HT-29 (cell line): ENCODE measurements around the gene MMEL1. TPM values are rescaled to one million over a fixed set of nuclear protein-coding genes. Genes with fewer than 3 reads are reported as not detected.
"Not testable (repeated sequence)": the region's sequence is repeated elsewhere in the genome, so short reads cannot be mapped to it uniquely, and the experiment has no call there.

Source experiments
- DNase-seq: peaks from one replicate; pipeline ENCODE4 v3.0.0-alpha.2; 2015; ENCODE audit warnings: low spot score
- total RNA-seq: library from RNA; depleted of rRNA; stranded (reverse); fragments of >200 nt; shearing (Covaris generic); gene quantifications from 2 replicates; pipeline ENCODE4 v1.2.3, GENCODE V29; 2014

Gene MMEL1
- total RNA-seq, 1 experiment from 2014 or later = 21.3 TPM

- no peak for DNase-seq
Observed at GRCh38 chr1:2591581-2592261, 41.1 kb downstream of the MMEL1 start.

GRCh38 chr1:2591233-2591580 is 41.6 kb downstream of the MMEL1 start:
- DNase-seq = no peak

- no peak for DNase-seq
Observed at GRCh38 chr1:2590233-2591141, 42.3 kb downstream of the MMEL1 start.

- DNase-seq = no peak
Observed at GRCh38 chr1:2589431-2590232, 43.2 kb downstream of the MMEL1 start.

- DNase-seq = no peak
Observed at GRCh38 chr1:2588661-2589430, 44.0 kb downstream of the MMEL1 start.

- DNase-seq = no peak
Observed at GRCh38 chr1:2587860-2588571, 44.8 kb downstream of the MMEL1 start.

GRCh38 chr1:2587071-2587859 is 45.6 kb downstream of the MMEL1 start:
- DNase-seq = peak; percentile 45

GRCh38 chr1:2586154-2587070 is 46.4 kb downstream of the MMEL1 start, which contains the start of gene PRXL2B:
PRXL2B (plus strand) TSS chr1:2586777; CDS start chr1:2586886, 109 bp downstream.
- DNase-seq = peak; percentile 99

GRCh38 chr1:2585318-2586092 is 47.3 kb downstream of the MMEL1 start:
- peak; percentile 65 for DNase-seq

- no peak for DNase-seq
Observed at GRCh38 chr1:2584686-2585317, 48.0 kb downstream of the MMEL1 start.

GRCh38 chr1:2583871-2584351 is 48.9 kb downstream of the MMEL1 start:
- DNase-seq = peak; percentile 78

- DNase-seq = no peak
Observed at GRCh38 chr1:2583331-2583791, 49.5 kb downstream of the MMEL1 start.

- no peak for DNase-seq
Observed at GRCh38 chr1:2582391-2582790, 50.4 kb downstream of the MMEL1 start.

GRCh38 chr1:2580691-2581090 is 52.1 kb downstream of the MMEL1 start:
- DNase-seq = no peak

- no peak for DNase-seq
Observed at GRCh38 chr1:2578758-2579118, 54.1 kb downstream of the MMEL1 start.

GRCh38 chr1:2577565-2578075 is 55.2 kb downstream of the MMEL1 start:
- DNase-seq = not testable (repeated sequence)
